Measurements from ENCODE around the gene LMNA.

The LMNA gene

DNA sequence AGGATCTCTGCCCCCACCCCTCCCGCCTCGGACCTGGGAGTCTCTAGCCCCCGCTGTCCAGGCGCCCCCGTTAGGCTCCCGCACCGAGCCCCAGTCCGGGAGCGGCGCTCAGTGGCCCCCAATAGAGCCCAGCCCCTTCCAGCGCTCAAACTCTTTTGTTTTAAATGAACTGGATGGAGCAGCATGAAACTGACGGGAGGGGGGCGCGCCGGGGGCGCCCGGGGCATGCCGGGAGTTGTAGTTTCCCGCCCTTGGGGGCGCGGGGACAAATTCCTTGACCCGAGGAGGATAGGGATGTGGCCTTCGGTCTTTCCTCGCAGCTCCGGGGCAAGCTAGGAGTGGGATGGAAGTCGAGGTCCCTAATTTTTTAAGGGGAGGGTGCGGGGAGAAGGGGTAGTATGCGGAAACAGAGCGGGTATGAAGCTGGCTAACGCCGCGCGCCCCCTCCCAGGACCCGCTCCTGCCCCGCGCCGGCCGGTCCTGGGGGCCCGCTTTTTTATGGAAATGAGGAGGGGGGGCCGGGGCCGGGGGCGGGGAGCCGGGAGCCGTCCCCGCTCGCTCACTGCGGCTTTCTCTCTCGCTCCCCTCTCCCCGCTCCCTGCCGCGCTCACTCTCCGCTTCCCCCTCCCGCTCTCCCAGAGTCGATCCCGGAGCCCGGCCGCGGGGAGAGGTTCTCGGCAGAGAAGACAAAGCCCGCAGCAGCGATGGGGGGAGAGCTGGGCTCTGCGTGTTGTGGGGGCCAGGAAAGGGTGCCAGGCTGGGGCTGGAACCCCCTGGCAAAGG is 32.0 kb upstream of the LMNA start, which contains the start of gene MEX3A:
Gene MEX3A, minus strand, starts transcription at position 157 of the 783 bp plus-strand sequence. CDS start 467 bp downstream, outside the sequence.
- DNase-seq = peak; percentile 82

DNA sequence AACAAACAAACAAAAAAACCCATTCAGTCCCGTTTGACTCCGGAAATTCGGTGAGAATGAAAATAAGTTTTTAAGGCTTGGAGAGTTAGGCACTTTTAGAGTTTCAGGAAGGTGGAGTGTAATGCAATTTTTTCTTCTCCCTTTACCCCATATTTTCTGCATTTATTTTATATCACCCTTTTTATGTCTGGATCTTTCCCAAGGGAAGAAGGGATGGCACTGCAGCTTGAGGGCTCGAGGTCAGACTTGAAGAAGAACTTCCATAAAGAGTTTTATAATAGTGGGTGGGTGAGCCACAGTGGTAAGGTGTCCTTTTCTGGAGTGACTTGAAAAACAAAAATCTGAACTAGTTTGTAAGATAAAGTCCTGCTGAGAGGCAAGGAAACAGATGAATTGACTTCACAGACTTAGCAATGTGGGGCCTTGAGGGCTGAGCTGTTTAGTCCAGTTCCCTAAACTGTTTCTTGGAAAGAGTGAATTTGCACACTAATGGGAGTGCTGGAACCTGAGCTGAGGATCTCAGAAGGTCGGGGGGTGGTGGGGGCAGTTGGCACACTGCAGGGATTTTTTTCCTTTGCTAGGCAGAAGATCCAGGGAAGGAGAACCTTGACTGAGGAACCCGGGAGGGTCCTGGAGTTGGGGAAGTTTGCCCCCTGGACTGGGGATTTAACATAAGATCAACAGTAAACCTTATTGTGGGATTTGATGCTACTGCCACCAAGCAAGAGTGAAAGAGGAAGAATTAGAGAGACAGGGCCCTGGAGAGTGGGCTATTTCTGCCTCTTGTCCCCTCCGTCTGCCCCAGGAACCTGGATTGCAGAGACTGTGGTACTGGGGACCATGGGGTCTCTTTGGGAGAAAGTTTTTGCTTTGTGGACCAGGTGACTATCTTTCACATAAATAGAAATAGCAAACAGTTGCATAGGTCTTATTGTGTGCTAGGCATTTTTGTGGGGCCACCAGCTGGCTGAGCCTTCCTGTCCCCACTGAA is 30.4 kb upstream of the LMNA start:
- no peak for DNase-seq

DNA sequence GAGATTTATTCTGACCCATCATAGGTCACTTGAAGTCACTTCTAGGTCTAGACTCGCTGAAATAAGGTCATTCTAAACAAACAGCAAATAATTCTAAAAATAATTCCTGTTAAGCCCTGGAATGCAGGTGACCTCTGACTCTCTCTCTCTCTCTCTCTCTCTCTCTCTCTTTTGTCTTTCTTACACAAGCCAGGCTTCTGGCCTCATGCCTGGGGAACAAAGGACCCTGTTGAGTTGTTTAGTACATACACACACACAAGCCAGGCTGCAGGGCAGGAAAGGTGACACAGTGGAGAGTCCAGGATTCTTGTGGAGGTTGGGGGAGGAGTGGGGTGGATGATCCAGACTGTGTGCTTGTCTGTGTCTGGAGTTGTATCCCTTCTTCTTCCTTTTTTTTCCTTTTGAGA is 28.3 kb upstream of the LMNA start:
- DNase-seq = no peak

DNA sequence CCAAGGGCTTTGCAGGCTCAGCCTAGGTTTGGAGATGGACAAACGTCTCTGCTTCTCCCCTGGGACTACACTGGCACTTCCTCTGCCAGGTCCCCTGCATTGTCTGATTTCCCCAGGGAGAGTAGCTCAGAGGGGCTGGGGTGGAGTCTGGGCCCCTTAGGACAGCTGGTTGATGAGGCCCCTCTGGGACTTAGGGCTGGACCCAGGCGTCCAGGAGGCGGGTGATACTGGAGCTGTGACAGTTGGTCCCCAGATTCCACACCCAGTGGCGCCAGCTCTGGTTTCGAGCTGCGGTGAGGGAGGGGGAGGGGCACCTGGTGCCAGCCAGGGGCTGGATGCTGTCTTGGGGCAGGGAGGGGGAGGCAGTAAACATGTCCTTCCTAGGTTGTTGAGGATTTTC is 24.8 kb upstream of the LMNA start:
- DNase-seq = no peak

- DNase-seq = no peak
These were observed 24.2 kb upstream of the LMNA start for GRCh38 chr1:156090138-156090839.

DNA sequence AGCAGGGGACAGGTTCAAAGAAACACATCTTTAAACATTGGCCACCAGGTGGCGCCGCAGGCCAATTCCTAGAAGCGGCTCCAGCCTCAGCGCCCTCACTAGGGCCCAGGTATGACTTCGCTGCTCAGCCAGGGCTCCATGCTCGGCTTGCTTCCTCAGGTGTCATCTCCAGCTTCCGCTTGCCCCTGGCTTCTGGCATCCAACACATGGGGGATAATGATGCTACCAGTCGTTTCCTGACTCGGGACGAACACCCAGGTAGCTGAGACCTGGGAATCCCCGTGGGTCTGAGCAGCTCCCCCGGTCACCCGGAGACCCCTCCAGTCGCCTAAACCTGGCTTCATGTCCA is 23.7 kb upstream of the LMNA start:
- DNase-seq = peak; percentile 92

DNA sequence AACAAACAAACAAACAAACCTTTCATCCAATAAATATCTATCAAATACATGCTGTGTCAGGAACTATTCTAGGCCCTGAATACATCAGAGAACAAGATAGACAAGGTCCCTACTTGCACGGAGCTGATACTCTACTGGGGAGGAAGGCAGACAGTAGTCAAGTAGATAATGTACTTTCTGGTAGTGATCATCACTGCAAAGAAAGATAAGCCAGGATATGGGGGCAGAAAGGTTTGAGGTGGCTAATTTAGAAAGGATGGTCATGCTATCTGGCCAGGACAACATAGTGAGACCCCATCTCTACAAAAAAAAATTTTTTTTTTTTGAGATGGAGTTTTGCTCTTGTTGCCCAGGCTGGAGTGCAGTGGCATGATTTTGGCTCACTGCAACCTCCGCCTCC is 22.9 kb upstream of the LMNA start:
- no peak for DNase-seq

GRCh38 chr1:156095906-156096508 is 18.5 kb upstream of the LMNA start:
- no peak for DNase-seq

DNA sequence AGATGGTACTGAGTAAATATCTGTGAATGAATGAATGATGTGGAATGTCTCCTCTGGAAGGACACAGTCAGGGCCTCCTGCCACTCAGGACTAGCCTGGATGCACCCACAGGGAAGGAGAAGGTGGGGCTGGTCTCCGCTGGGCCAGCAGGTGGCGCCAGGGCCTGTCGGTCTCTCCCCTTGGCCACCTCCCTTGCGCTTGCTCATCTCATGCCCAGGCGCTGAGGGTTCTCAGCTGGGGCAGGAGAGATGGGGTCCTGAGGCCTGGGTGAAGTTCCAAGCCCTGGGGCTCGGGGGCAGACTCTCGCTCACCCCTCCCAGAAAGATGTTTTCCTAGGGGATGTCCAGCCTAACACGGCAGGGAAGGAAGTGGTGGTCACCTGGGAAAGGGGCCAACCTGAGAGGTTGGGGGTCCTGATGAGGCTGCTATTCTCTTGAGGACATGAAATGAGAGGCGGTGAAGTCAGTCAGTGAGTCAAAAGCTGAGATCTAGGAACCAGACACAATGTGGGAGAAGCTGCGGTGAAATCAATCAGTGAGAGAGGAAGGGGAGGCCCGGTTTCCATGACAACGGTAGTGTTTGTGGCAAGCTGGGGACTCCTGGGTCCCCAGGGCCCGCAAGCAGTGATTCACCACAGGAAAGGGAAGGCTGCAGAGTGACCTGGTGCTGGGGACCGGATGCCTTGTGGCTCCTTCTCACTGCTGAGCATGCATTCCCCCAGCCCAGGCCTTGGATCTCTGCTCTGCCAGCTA is 17.7 kb upstream of the LMNA start:
- peak; percentile 53 for DNase-seq

- DNase-seq = no peak
These were observed 16.9 kb upstream of the LMNA start for GRCh38 chr1:156097499-156098178.

DNA sequence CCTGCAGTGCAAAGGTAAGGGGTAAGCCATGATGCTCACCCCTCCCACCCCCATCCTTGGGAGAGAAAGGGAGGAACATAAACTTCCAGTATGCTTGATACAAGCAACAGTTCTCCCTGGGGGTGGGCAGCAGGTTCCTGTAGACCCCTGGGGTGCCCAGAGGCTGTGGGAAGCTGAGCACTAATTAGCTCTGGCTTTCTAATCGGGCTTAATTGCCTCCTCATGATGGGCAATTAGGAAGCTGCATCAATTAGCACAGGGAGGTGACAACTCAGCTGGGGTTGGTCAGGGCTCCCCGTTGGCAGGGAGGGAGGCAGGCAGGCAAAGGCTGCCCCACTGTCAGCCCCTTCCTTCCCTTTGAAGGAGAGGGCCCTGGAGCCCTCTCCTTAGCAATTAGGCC is 15.7 kb upstream of the LMNA start:
- no peak for DNase-seq

- no peak for DNase-seq
These were observed 15.2 kb upstream of the LMNA start for GRCh38 chr1:156099282-156099681.

DNA sequence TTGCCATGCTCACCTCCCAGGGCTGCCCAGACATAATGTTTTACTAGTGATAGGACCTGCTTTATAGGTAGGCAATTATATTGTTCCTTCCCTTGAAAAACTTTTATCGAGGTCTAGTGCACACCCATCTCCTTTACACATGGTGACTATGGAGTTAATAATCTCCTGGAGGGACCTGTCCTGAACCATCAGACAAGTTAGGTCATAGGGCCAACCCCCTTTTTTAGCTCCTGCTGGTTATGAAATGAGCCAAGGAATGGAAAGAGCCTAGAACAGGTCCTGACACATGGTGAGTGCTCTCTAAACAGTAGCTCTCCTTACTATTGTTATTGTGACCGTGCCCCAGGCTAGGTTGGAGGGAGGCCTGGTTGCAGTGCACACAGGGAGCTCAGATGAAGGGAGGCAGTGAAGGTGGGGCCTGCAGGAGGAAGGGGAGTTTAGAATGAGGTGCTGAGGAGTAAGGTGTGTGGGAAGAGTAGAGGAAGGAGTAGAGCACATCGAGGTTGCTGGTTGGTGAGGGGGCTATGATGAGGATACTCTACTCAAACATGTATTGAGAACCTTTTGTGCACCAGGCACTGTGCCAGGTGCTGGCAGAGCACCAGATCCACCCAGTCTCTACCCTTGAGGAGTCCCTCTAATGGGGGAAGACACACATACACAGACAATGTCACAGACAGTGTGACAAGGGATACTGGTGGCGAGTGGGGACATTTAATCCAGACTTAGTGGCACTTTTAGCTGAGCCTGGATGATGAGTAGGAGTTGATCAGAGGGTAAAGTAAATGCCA is 14.1 kb upstream of the LMNA start:
- no peak for DNase-seq

- DNase-seq = no peak
These were observed 12.6 kb upstream of the LMNA start for GRCh38 chr1:156101880-156102279.

DNA sequence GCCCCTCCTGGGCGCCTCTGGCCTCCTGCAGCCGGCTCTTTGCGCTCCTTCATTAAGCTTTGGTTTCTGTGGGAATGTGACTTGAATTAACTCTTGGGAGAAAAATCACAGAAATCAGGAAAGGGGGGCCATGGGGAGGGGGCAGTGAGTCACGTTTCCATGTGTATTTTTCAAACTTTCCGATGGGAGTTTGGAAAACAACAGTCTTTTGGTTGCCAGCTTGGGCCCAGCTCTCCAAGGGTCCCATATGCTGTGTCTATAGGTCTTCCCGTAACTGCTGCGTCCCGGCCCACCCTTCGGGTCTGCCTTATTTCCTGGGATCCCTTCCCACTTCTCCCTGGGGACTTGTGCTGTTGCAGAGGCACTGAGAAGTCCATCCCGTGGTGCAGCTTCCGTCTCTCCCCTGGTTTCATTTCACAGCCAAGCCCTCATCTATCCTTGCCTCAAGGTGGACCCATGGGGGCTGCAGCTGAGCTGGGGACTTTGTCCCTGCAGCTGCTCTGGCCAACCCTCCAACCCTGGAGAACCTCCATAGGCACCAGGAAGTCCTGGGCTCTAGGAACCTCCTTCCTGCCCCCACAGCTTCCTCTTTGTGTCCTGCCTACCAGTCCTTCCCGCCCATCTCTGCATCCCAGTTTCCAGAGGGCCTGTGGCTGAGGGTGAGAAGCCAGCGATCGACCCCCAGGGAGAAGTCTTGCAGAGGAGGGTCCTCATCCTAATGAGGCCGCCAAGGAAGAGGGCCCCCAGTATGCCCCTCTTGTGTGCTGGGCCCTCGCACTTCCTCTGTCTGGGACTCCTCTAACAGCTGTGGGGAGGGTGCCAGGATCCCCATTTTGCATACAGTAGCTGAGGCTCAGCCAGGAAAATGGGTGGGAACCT is 11.6 kb upstream of the LMNA start:
- DNase-seq = no peak

- DNase-seq = no peak
These were observed 11.0 kb upstream of the LMNA start for GRCh38 chr1:156103521-156103947.

DNA sequence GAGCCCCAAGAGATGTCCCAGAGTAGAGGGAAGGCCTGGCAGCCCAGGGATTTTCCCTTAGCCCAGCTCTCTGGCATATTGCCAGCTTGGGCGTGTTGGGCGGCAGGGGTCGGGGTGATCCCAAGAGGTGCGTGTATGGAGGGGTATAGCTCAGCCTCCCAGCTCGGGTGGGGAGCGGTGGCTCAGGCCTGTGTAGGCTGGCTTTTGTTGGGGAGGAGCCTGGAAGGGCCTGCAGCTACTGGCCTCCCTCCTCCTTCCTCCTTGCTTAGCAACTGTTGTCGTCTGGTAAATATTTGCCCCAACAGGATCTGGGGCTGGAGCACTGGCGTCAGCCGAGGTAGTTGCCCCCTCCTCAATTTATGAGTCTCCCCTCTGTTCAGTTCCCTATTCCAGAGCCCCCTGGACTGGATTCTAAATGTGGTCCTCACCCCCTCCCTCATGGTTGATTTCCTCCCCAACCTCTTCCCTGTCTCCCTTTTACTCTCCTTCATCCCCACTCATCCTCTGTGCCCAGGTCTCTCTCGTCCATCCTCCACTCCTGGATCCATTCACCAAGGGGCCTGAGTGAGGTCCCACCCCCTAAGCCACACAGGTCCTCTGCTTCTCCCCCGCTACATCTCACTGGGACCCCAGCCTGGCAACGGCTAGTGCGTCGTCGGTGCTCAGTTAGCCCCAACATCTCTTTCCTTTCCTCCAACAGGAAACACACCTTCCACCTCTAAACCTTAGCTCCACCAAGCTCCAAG is 10.3 kb upstream of the LMNA start:
- no peak for DNase-seq

Measured in NCI-H1048 (cell line).